ENCODE results near the gene NCAM1. TPM values are rescaled to one million over a fixed set of nuclear protein-coding genes. Genes with fewer than 3 reads are reported as not detected.

NCAM1 gene
- total and polyA plus RNA-seq, 10 donors, result 0.41 to 13.2 (median 7.1) TPM

GRCh38 chr11:113277907-113278306 is 316.7 kb downstream of the NCAM1 start:
- intact Hi-C loops (cut with DNase I; ENCODE audit: low total_unique reads), result no loop called here
- no peaks in the 10 kb centered on the region for H3K9me3 ChIP-seq
- H3K27ac ChIP-seq, result no peak overlapping the region
- no peaks in the 10 kb centered on the region for H3K4me1 ChIP-seq
- no peaks in the 10 kb centered on the region for H3K36me3 ChIP-seq
- 83 to 95% (median 88%) methylated on average over 5 of the region's 5 CpGs for WGBS, 5 donors
- no peak overlapping the region for H3K4me3 ChIP-seq
- no peaks in the 10 kb centered on the region for H3K27me3 ChIP-seq (replicated peaks in 1 of 7)
- no peak for DNase-seq
- TF ChIP-seq POLR2A (IDR thresholded peaks at IDR 0.05), result no peak
- TF ChIP-seq CTCF (IDR thresholded peaks at IDR 0.05 in 8 of 11, conservative IDR thresholded peaks at IDR 0.05 in 3 of 11), result no peak
- no peak for TF ChIP-seq POLR2AphosphoS5 (IDR thresholded peaks at IDR 0.05)

GRCh38 chr11:113278481-113278880 is 317.3 kb downstream of the NCAM1 start:
- no peak overlapping the region for H3K4me3 ChIP-seq
- no peaks in the 10 kb centered on the region for H3K27me3 ChIP-seq (replicated peaks in 1 of 7)
- no peaks in the 10 kb centered on the region for H3K4me1 ChIP-seq
- no peaks in the 10 kb centered on the region for H3K9me3 ChIP-seq
- no peak overlapping the region for H3K27ac ChIP-seq
- intact Hi-C loops (cut with DNase I; ENCODE audit: low total_unique reads), result no loop called here
- DNase-seq, result no peak
- WGBS, 5 donors, result 73 to 88% (median 79%) methylated on average over 9 of the region's 9 CpGs
- TF ChIP-seq CTCF (IDR thresholded peaks at IDR 0.05 in 8 of 11, conservative IDR thresholded peaks at IDR 0.05 in 3 of 11) (no peak), POLR2A (IDR thresholded peaks at IDR 0.05) (no peak), POLR2AphosphoS5 (IDR thresholded peaks at IDR 0.05) (no peak)
- no peaks in the 10 kb centered on the region for H3K36me3 ChIP-seq

- Histone ChIP-seq H3K27me3 (replicated peaks in 1 of 7) (no peaks in the 10 kb centered on the region), H3K9me3 (no peaks in the 10 kb centered on the region), H3K4me1 (no peaks in the 10 kb centered on the region), H3K27ac (no peak overlapping the region), H3K4me3 (no peak overlapping the region), H3K36me3 (no peaks in the 10 kb centered on the region)
- TF ChIP-seq POLR2A (IDR thresholded peaks at IDR 0.05) (no peak), CTCF (IDR thresholded peaks at IDR 0.05 in 8 of 11, conservative IDR thresholded peaks at IDR 0.05 in 3 of 11) (peak in 1 of 11 experiments; percentile 14)
- DNase-seq, result no peak
- intact Hi-C loops (cut with DNase I; ENCODE audit: low total_unique reads), result no loop called here
- 62 to 94% (median 84%) methylated on average over 4 of the region's 4 CpGs for WGBS, 5 donors
Observed at GRCh38 chr11:113278925-113279324, 317.7 kb downstream of the NCAM1 start.

GRCh38 chr11:113279591-113279990 is 318.4 kb downstream of the NCAM1 start:
- no peak for TF ChIP-seq POLR2AphosphoS5 (IDR thresholded peaks at IDR 0.05)
- TF ChIP-seq CTCF (IDR thresholded peaks at IDR 0.05 in 8 of 11, conservative IDR thresholded peaks at IDR 0.05 in 3 of 11), result no peak
- no peak for TF ChIP-seq POLR2A (IDR thresholded peaks at IDR 0.05)
- H3K4me3 ChIP-seq, result no peak overlapping the region
- no peak for DNase-seq
- WGBS, 5 donors, result 65 to 79% (median 71%) methylated on average over 3 of the region's 3 CpGs
- H3K36me3 ChIP-seq, result no peaks in the 10 kb centered on the region
- H3K27ac ChIP-seq, result no peak overlapping the region
- H3K27me3 ChIP-seq (replicated peaks in 1 of 7), result no peaks in the 10 kb centered on the region
- no peaks in the 10 kb centered on the region for H3K9me3 ChIP-seq
- intact Hi-C loops (cut with DNase I; ENCODE audit: low total_unique reads), result no loop called here
- no peaks in the 10 kb centered on the region for H3K4me1 ChIP-seq

Measured in spleen (tissue), 11 donors.